Fibroblast of skin of right biceps (primary cell): ENCODE results near the gene COQ9.

ENCODE experiments used
- DNase-seq: peaks from one replicate; pipeline ENCODE4 v3.0.0-alpha.2; 2013

COQ9 gene

DNA sequence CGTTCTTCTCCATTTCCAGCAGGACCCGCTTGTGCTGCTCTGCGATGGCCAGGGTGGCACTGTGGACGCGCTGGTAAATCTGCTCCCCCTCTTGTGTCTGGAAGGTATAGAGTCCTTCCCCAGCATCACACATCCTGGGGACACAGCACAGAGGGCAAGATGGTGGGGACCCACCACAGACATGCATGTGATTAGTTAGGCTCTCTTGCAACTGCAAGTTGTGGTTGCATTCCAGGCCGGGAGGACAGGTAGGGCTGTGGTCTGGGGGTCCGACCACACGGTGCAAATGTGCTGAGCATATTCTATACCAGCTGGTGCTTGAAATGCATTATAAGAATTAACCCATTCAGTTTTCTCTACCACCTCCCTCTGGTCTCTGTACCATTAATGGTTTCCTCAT, 26.6 kb downstream of the COQ9 start:
- no peak for DNase-seq

DNA sequence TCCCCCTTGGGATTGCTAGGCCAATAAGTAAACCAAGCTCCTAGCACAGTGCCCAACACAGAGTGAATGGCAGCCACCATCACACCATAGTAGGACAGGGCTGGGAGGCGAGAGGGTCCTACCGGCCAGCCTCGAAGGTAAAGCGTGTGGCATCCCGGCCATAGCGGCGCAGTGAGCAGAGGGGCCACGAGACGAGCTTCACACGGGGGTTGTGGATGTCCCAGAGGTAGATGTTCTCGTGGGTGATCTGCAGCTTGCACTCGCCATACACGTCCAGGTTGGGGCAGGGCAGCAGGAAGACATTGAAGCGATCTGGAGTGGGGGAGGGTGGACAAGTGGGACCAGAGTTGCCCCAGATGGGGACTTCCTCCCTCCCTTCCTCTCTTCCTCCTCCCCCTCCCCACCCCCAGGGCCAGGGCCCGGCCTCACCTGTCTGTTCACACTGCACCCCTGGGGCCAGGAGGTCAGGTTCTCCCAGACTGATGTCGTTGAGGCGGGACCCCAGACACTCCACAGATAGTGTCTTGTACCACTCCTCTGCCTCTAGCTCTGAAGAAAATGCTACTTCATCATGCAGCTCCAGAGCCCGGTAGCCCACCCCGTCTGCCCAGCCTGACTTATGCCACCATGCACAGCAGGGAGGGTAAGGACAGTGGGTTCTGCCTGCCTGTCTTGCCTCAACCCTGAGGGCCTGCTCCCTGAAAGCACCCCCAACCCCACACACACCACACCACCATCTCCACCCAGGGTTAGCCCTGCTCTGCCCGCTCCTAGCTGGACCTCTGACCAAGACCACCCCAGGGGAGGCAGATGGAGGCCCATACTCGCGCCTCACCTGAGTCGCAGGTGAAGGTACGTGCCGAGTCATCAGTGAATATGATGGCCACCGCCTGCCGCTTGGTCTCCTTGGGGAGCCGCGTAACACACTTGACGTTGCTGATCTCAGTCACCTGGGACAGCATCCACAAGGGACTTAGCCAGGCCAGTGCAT, 27.7 kb downstream of the COQ9 start:
- DNase-seq, result no peak

DNA sequence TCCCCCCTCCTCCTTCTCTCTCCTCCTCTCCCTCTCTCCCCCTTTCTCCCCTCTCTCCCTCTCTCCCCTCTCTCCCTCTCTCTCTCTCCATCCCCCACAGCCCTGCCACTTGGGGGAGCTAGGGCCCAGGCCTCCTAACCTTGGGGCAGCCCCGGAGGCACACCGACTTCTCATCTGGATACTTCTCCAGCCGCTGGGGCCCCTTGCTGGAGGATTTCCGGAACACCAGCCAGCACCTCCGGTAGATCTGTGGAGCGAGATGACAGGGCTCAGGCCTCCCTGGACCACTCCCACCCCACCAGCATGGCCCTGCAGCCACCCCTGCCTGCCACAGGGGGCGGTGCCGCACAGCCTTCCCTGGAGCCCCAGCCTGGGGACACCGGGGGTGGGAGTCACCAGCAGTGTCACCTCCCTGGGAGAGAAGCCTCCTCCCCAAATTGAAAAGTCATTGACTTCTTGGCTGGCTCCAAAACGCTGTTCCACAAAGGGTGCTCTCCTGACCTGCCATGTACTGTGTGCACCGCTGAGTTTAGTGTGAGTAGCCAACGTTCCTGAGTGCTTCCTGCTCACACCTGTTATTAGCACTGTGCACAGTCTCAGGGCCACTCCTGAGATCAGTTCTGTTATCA, 28.5 kb downstream of the COQ9 start:
- DNase-seq, result peak; percentile 51

DNA sequence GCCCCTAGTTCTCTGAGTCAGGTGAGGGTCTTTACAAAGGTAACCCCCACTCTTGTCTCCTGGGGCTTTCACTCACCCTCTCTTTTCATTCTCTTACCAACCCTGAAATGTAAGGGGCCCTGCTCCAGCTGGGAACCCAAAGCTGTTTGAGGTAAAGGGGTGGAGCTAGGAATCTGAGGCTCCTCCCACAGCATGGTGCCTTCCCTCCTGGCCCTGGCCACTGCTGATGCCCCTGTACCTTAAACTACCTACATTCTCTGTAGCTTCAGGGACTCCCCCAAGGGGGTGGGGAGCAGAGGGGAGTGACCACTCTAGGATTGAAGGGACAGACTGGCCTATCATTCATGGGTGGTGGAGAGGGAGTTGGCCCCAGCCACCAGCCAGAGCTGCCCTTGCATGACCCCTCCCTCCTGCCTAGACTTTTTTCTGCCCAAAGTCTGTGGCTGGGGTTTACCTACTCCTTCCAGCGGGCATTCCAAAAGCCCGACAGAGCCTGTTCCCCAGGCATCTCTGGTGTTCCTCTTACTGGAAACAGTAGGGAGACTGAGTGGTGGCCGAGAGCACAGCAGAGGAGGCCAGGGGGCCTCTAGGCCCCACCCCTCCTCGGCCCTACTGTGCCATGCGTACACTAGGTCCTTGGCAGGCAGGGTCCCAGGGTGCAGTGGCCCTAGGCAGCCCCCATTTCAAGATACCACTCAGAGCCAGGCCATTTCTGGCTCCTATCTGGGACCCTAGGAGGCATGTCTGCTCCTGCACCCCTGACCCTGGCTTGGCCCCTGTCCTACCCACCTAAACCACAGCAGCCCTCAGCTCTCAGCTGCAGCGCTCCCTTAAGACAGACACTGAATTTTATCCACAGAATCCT, 29.5 kb downstream of the COQ9 start:
- DNase-seq, result peak; percentile 13

DNA sequence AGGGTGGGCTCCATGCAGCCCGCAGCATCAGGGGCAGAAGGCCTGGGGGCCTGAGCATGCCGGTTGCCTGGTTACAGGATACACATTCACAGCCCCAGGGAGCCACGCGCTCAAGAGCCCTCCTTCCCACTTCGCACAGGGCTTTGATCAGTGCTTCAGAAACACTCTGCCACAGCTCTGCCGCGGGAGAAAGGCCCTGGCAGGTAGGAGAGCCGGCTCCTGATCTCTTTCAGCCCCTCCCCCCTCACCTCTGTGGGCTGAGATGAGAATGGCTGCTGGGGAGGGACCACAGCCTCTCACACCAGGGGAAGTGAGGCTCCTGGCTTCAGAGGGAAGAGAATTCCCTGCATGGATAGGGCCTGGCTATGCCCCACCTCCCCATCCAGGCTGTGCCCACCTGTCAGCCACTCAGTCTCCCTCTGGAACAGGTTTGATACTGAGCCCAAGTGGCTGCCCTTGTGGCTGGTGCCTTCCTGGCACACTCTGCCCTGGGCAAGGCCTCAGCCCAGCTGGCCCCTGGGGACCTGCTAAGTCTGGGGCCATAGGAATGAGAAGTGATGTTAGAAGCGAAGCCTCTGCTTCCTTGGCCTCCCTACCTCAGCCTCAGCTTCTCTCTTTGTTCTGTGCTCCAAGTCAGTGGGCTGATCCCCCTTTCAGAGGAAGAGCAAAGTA, 30.4 kb downstream of the COQ9 start:
- DNase-seq, result no peak

DNA sequence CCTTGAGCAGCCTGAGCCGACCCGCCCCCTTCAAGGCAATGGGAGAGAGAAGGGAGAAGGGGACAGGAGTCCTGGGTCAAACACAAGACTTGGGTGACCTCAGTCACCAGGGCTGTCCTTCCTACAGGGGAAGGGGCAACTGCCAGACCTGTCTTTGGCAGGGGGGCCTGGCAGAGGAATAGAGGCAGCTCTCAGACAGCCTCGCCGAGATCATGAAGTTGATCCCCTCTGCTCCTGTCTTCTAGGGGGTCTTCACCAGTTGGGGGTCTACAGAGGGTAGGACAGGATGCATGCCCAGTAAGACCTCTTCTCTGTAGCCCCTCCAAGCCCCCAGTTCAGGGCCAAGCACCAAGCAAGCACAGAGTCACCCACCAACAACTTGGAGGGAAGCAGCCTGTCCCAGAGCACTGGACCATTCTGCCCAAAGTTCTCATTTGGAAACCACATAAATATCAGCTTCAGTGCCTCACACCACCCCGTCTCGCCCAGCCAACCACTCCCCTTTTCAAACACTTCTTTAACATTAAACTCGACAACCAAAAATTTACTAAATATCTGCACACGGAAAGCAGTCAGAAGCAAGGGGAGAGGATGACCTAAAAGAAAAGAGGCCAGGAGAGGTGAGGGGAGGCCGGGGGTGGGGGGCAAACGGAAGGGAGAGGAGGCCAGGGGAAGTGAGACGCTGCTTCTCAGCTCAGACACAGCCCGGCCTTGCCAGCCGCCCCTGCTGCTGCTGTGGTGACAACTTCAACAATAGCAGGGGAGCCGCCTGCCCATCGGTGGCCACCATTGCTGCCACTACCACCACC, 31.3 kb downstream of the COQ9 start:
- DNase-seq, result no peak

DNA sequence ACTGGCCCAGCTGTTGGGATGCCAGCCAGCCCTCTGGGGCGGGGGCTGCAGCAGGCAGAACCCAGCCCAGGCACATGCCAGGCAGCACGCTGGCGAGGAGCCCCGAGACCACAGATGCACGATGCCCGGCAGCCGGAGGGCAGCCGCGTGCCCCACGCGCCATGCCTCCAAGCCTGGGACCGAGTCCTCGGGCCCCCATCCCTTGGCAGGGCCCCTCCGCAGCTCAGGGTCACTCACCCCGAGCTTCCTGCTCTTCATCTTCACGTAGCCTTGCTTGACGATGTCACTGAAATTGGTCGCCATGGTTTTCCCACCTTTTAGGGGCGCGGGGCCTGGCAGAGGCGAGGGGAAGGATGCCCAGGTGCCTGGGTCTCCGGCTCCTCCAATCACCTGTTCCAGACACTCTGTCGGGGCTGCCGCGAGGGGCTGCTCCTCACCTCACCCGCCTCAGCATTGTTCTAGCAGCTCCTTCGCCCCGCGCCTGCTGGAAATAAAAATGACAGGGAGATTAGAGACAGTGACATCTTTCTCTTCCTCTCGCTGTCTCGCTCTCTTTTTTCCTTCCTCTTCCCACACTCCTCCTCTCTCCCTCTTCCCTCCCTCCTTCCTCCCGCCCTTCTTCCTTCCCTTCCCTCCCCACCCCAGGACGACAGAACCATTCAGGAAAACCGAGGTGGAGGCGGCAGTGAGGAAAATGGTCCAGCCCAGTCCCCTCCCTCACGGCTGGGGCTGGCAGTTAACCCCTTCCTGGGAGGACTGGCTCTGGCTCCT, 32.1 kb downstream of the COQ9 start:
- DNase-seq, result peak; percentile 81

DNA sequence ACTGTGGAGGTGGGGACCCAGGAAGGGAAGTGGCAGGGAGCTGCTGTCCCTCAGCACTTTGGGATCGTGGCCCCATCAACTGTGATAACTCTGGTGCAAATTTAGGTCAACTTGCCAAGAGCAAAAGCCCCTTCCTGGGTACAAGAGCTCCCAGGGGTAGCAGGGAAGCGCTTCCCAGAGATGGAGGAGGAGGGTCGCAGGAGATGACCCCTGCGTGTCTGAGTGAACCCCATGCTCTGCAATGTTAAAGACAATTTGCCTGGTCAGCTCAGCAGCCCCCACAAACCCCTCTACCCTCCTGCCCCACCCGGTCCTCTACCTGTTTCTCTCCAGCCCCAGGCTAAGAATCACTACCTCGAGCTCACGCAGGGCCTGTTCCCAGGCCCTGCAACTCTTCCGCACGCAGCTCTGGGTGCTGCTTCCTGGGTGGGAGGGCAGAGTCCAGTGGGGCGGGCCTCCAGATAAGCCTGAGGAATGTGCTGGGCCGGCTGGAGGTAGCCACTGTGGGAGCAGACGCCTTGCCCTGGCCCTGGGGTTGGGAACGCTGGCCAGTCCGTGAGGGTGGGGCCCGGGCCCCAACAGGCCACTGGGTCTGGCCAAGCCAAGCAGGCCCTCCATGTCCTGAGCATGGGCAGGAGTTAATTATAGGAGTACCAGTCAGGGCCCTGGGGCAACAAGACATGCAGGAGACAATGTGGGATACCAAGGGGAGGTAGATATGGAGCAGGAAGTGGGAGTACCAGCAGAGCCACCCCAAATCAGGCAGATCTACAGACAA, 32.9 kb downstream of the COQ9 start:
- peak; percentile 15 for DNase-seq

DNA sequence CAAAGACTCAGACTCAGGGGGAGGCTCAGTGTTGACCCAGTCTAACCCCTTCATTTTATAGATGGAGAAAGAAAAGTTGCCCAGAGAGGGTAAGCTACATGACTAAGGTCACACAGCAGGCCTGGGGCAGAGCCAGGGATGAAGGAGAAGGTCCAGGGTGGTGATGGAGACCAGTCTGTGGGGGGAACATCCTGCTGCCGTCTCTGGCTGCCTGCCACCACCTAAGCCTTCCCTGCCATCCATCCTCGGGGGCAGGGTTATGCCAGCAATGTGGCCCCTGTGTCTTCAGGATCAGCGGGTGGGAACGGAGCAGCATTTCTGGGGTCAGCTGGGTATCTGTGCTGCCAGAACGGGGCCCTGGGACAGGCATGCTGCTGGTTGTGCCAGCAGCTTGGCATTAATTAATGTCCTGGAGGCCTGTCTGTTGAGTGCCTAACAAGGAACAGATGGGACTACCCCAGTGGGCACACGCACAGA, 33.5 kb downstream of the COQ9 start:
- no peak for DNase-seq

DNA sequence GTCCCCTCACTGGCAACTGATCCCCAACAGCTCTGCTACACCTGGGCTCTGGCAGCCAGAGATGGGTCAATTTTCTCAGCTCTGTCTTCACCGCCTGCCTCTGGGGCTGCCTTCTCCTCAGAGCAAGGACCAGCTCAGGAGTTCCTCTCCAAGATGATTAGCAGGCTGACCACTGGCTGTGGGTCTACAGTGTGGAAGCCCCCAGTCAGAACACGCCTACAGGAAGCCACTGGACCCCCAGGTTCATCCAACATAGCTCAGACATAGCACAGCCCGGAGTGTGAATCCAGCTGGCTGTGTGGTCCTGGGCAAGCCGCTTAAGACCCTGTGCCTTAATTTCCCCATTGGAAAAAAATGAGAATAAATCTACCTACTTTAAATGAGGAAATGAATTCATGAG, 34.1 kb downstream of the COQ9 start:
- DNase-seq, result no peak

DNA sequence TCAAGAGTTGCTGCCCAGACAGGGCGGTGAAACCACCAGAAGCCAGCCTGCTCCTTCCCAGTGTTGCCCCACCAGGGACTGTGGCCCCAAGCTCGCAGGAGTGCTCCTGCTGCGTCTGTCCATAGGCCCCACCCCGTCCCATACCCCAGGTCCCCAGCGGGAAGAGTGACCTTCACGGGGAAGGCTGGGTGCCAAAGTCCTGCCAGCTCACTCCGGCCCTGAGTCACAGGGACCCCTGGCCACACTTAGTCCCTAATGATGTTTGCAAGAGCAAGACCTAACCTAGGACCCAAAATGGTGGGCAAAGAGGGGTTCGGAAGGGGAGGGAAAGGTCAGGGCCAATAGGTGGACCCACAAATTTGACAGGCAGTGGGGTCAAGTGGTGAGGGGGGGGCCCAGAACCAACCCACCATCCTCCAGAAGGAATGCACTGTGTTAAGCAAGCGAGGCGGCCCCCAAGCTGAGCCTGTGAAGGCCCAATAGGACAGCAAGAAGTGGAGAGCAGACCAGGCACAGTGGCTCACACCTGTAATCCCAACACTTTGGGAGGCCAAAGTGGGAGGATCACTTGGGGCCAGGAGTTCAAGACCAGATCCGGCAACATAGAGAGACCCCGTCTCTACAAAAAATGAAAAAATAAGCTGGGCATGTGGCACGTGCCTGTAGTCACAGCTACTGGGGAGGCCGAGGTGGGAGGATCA, 35.7 kb downstream of the COQ9 start:
- no peak for DNase-seq

DNA sequence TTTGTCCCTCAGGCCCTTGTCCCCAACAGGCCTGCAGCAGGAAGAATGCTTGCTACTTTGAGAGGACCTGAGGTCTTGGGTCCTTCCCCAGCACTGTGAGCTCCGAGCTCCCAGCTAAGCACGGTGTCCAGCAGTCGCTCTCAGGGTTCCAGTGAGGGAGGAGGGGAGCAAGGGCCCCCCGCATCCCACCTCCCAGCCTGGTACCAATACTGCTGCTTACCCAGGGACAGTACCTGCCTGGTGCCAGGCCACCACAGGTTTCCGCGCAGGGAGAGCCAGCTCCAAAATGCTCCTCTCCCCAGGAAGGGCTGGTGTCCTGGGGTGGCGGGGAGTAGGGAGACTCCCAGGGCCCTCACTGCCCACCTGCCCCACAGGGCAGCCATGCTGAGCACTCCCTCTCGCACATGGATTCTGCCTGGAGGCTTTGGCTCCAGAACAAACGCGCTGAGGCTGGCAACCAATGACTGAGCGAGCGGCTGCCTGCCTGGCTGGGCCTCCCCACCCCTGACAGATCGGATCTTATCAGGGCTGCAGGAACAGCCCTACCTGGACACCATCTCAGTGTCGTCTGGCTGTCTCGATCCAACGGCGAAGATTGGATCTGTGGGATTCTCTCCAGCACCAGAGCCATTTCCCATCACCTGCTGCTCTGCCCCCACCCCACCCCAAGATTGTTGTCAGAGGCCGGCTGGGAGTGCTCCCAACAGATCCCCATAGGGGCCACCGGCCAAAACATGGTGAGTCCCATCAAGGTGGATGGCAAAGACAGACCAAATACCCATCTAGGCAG, 36.6 kb downstream of the COQ9 start:
- no peak for DNase-seq

DNA sequence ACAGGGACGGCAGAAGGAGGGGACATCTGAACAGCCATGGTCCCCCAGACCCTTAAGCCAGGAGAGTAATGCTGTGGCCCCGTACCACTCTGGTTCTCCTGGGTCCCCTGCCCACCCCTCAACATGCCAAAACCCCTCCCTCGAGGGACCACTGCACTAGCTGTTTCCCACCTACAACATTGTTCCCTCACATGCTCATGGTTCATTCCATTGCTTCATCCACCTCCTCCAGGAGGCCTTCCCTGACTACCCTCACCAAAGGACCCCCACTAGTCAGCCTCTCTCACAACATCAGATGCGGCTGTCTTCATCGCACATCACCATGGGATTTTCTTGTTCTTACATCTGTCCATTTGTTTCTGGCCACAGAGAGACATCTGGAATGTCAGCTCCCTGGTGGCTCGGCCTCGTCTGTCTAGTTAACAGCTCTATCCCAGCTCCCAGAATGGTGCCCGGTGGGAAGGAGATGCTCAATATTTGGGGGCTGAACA, 37.3 kb downstream of the COQ9 start:
- no peak for DNase-seq

DNA sequence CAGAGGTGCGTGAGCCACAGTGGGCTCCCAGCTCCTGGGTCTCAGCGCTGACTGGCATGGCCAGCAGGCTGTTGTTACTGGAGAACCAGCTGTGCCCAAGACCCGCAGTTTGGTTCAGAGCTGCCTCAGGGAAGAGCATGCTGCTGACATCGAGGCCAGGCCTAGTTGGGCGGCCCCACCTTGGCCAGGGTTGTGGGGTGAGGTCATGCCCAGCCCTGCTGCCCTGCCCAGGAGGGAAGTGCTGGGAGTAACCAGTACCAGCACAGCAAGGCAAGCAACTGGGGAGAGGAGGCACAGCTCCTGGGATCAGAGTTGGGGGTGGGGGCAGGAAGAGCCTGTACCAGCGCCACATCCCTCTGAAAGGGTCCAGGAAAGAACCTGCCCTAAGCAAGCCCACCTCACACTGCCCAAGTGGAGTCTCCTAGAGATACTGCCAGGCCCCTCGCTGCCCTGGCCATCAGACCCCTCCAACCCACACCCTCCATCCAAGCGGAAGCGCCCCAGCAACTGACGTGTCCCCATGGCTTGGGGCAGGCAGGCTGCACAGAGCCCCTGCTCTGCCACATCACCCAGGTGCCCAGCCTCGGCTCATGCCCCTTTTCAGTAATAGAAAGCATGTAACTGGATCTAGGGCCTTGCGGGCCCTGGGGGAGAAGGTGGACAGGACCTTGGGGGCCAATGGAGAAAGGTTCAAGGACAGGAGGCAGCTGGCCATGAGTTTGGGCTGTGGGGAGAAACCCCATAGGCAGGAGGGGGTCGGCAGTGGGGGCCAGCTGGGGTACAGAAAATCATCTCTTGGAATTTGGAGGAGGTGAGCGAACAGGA, 38.0 kb downstream of the COQ9 start:
- no peak for DNase-seq

DNA sequence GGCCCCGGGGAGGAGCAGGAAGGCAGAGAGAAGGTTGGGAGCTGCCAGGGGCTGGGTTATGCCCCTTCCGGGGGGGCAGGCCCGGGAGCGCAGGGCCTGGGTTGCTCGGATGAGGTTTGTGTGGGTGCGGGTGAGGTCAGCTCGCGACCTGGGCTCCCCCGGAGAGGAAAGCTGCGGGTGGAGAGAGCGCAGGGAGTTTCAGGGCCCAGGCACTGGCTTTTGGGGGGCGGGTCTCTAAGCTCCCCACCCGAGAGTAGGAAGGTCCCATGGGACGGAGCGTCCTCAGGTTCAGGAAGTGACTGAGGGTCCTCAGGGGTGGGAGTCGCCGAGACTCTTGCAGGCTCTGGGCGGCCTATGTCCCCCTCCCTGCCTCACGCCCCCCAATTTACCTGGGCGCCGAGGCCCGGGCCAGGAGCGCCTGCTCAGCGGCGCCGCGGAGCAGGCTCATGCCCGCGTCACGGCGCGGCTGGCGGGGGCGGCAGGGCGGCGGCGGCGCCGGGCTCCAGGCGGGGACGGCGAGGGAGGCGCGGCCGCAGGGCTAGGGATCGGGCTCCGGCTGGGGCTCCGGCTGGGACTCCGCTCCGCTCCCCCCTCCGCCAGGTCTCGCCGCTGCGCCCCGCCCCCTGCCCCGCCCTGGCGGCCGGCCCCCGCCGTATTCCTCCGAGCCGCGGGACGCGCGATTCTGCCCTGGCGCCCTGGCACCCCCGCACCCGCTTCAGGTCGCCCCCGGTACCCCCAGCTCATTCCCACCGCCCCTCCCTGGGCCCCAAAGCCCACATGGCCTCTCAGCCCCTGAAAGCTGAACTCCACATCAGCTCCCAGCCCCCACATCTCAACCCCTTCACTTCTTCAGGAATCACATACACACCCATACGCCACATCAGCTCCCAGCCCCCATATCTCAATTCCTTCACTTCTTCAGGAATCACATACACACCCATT, 38.9 kb downstream of the COQ9 start, which contains the start of gene DOK4:
TSS of gene DOK4 (minus strand) at position 578 of the 942 bp plus-strand sequence. CDS start 6,986 bp downstream, outside the sequence.
- peak; percentile 73 for DNase-seq
